Measurements from ENCODE around the gene IKZF2. TPM values are rescaled to one million over a fixed set of nuclear protein-coding genes. Genes with fewer than 3 reads are reported as not detected.

IKZF2 gene
- total RNA-seq, 1 donor from 2014 or later, result 29.7 TPM

DNA sequence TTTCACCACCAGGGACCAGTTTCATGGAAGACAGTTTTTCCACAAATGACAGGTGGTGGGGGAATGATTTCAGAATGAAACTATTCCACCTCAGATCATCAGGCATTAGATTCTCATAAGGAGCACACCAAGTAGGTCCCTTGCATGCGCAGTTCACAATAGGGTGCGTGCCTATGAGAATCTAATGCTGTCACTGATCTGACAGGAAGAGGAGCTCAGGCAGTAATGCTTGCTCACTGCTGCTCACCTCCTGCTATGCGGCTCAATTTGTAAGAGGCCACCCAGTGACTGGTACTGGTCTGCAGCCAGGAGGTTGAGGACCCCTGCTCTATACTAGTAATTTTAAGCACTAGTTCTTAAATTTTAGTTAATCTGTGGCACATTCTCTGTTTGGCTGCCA is 107.8 kb downstream of the IKZF2 start:
- no peak overlapping the region for H2AFZ ChIP-seq (replicated peaks)
- H3K27me3 ChIP-seq, result no peaks in the 10 kb centered on the region
- no peak overlapping the region for H3K4me2 ChIP-seq
- TF ChIP-seq EZH2 (IDR thresholded peaks at IDR 0.05) (no peak), EZH2phosphoT487 (IDR thresholded peaks at IDR 0.05) (no peak)
- TF ChIP-seq, protein P1, sequence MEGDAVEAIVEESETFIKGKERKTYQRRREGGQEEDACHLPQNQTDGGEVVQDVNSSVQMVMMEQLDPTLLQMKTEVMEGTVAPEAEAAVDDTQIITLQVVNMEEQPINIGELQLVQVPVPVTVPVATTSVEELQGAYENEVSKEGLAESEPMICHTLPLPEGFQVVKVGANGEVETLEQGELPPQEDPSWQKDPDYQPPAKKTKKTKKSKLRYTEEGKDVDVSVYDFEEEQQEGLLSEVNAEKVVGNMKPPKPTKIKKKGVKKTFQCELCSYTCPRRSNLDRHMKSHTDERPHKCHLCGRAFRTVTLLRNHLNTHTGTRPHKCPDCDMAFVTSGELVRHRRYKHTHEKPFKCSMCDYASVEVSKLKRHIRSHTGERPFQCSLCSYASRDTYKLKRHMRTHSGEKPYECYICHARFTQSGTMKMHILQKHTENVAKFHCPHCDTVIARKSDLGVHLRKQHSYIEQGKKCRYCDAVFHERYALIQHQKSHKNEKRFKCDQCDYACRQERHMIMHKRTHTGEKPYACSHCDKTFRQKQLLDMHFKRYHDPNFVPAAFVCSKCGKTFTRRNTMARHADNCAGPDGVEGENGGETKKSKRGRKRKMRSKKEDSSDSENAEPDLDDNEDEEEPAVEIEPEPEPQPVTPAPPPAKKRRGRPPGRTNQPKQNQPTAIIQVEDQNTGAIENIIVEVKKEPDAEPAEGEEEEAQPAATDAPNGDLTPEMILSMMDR (IDR thresholded peaks at IDR 0.05), result no peak
- H3K4me3 ChIP-seq, result no peak overlapping the region
- H4K20me1 ChIP-seq (ENCODE audit: low read depth), result no peaks in the 10 kb centered on the region
- H3K9ac ChIP-seq, result no peak overlapping the region
- H3K9me3 ChIP-seq (ENCODE audit: low read depth), result no peaks in the 10 kb centered on the region
- Mint-ChIP-seq H3K9me3 (peaks cover 7% of the 10 kb centered on the region), H3K27me3 (ENCODE audit: insufficient read depth, low read depth) (peaks cover 5% of the 10 kb centered on the region), H3K36me3 (peaks cover 48% of the 10 kb centered on the region), H3K4me3 (no peak overlapping the region), H3K27ac (no peak overlapping the region), H3K4me1 (no peaks in the 10 kb centered on the region)
- no peaks in the 10 kb centered on the region for H3K4me1 ChIP-seq
- no peak overlapping the region for H3K27ac ChIP-seq
- no peaks in the 10 kb centered on the region for H3K79me2 ChIP-seq (ENCODE audit: low read depth)
- no peak for DNase-seq (ENCODE audit: low spot score)
- no peaks in the 10 kb centered on the region for H3F3A ChIP-seq (ENCODE audit: low read depth)
- peaks cover 5% of the 10 kb centered on the region for H3K36me3 ChIP-seq

DNA sequence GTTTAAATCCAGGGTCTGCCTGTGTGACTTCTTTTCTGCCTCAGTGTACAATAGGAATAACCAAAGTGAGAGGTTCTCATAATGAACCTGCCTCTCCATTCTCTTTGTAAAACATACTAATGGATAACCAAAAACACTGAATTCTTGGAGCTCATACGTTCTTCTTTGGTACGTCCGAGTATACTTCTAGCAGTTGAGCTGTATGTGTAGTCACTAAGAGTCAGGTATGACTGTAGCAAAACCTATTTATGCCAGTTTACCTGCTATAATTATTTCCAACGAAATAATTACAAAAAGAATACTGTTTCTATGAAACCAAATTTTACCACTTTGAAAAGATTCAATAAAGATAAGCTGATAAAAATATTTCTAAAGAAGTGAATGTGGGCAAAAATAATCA is 109.2 kb downstream of the IKZF2 start:
- DNase-seq (ENCODE audit: low spot score), result no peak

DNA sequence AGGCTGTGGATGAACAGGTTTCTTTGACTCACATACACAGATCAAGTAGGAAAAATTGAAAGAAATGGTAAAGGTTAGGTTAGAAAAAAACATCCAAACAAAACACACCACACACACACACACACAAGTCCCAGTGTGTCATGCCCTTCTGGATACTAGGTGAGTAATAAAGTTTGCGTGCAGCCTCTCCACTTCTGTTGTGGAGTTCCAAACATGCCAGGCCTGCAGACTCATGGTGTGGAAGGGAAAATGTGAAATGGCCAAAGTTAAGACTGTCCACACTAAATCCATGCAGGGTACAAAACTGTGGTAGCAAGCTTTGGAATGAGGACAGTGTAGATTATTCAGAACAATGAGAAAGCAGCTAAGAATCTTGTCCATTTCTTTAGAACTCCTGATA is 114.6 kb downstream of the IKZF2 start:
- TF ChIP-seq, protein P1 (IDR thresholded peaks at IDR 0.05), result no peak
- no peak for TF ChIP-seq EZH2 (IDR thresholded peaks at IDR 0.05)
- TF ChIP-seq EZH2phosphoT487 (IDR thresholded peaks at IDR 0.05), result no peak
- H3K4me3 ChIP-seq, result no peak overlapping the region
- DNase-seq (ENCODE audit: low spot score), result no peak
- no peak overlapping the region for H3K9ac ChIP-seq
- H3F3A ChIP-seq (ENCODE audit: low read depth), result peaks cover 3% of the 10 kb centered on the region
- H3K27me3 Mint-ChIP-seq (ENCODE audit: insufficient read depth, low read depth), result no peaks in the 10 kb centered on the region
- H3K9me3 Mint-ChIP-seq, result no peaks in the 10 kb centered on the region
- H3K36me3 Mint-ChIP-seq, result peaks cover 19% of the 10 kb centered on the region
- H3K27ac ChIP-seq, result peak overlapping the region; percentile 3
- H3K36me3 ChIP-seq, result no peaks in the 10 kb centered on the region
- H3K79me2 ChIP-seq (ENCODE audit: low read depth), result no peaks in the 10 kb centered on the region
- H3K4me1 ChIP-seq, result no peaks in the 10 kb centered on the region
- no peak overlapping the region for H3K4me2 ChIP-seq
- no peak overlapping the region for H3K27ac Mint-ChIP-seq
- H3K4me3 Mint-ChIP-seq, result no peak overlapping the region
- no peak overlapping the region for H2AFZ ChIP-seq (replicated peaks)
- no peaks in the 10 kb centered on the region for H4K20me1 ChIP-seq (ENCODE audit: low read depth)
- no peaks in the 10 kb centered on the region for H3K4me1 Mint-ChIP-seq
- H3K9me3 ChIP-seq (ENCODE audit: low read depth), result no peaks in the 10 kb centered on the region
- no peaks in the 10 kb centered on the region for H3K27me3 ChIP-seq

More for the DNA sequence above, 109.2 kb downstream of the IKZF2 start:
- Histone ChIP-seq H3K27ac (no peak overlapping the region), H4K20me1 (ENCODE audit: low read depth) (no peaks in the 10 kb centered on the region), H3K36me3 (no peaks in the 10 kb centered on the region), H3K9me3 (ENCODE audit: low read depth) (no peaks in the 10 kb centered on the region), H3K27me3 (no peaks in the 10 kb centered on the region), H3F3A (ENCODE audit: low read depth) (peaks cover 3% of the 10 kb centered on the region), H3K4me3 (no peak overlapping the region), H3K79me2 (ENCODE audit: low read depth) (no peaks in the 10 kb centered on the region), H3K4me2 (no peak overlapping the region), H2AFZ (replicated peaks) (no peak overlapping the region), H3K9ac (no peak overlapping the region), H3K4me1 (no peaks in the 10 kb centered on the region)
- peaks cover 53% of the 10 kb centered on the region for H3K36me3 Mint-ChIP-seq
- peaks cover 7% of the 10 kb centered on the region for H3K9me3 Mint-ChIP-seq
- no peak overlapping the region for H3K4me3 Mint-ChIP-seq
- H3K4me1 Mint-ChIP-seq, result no peaks in the 10 kb centered on the region
- peaks cover 5% of the 10 kb centered on the region for H3K27me3 Mint-ChIP-seq (ENCODE audit: insufficient read depth, low read depth)
- TF ChIP-seq, protein P1 (IDR thresholded peaks at IDR 0.05), result no peak
- TF ChIP-seq EZH2phosphoT487 (IDR thresholded peaks at IDR 0.05), result no peak
- TF ChIP-seq EZH2 (IDR thresholded peaks at IDR 0.05), result no peak
- H3K27ac Mint-ChIP-seq, result no peak overlapping the region

Measured in neural progenitor cell (in vitro differentiated cells).